Activated naive CD4-positive, alpha-beta T cell treated with anti-CD3 and anti-CD28 coated beads, Interleukin-2, amount 50 U/mL, for 72 hours (primary cell): ENCODE measurements around the gene OR2F1. TPM values are rescaled to one million over a fixed set of nuclear protein-coding genes. Genes with fewer than 3 reads are reported as not detected.
A peak's percentile ranks its signal among the peaks of the same experiment; 100 is the strongest.

Experiments used
- ATAC-seq, 2 donors: fragments of 150-1000 bp; cut with Tn5 transposase; 2 replicates each; pipeline ENCODE4 v1.10.0; 2021; ENCODE audit warnings: mild to moderate bottlenecking in 2 of 2, moderate library complexity in 2 of 2
- DNase-seq, 2 donors: peaks; one replicate each; pipeline ENCODE4 v3.0.0; 2021 to 2022; ENCODE audit warnings: low spot score in 2 of 2
- H3K27ac Mint-ChIP-seq, 2 donors: one replicate each; pipeline ENCODE4 v1.8.0; 2022; ENCODE audit warnings: mild to moderate bottlenecking in 2 of 2, mixed read lengths in 2 of 2
- H3K36me3 Mint-ChIP-seq, 2 donors: one replicate each; pipeline ENCODE4 v1.8.0; 2022; ENCODE audit warnings: mixed read lengths in 2 of 2
- H3K9me3 Mint-ChIP-seq, 2 donors: one replicate each; pipeline ENCODE4 v1.8.0; 2022; ENCODE audit warnings: mixed read lengths in 2 of 2
- total RNA-seq, 2 donors: library from RNA; stranded (reverse); gene quantifications; one replicate each; pipeline ENCODE4 v1.2.3, GENCODE V29; 2022

Gene OR2F1, protein sequence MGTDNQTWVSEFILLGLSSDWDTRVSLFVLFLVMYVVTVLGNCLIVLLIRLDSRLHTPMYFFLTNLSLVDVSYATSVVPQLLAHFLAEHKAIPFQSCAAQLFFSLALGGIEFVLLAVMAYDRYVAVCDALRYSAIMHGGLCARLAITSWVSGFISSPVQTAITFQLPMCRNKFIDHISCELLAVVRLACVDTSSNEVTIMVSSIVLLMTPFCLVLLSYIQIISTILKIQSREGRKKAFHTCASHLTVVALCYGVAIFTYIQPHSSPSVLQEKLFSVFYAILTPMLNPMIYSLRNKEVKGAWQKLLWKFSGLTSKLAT
- total RNA-seq: not detected

- Mint-ChIP-seq H3K9me3 (no peaks in the 10 kb centered on the region), H3K36me3 (no peaks in the 10 kb centered on the region), H3K27ac (no peak within 1 kb of the TSS)
- DNase-seq: no peak
- no peak for ATAC-seq
Measured at GRCh38 chr7:143954544-143954943, at the start of gene OR2F1. Gene OR2F1, plus strand, starts transcription at chr7:143954844. Its CDS starts 5,127 bp downstream, at chr7:143959971.

- H3K9me3 Mint-ChIP-seq: no peaks in the 10 kb centered on the region
Measured at GRCh38 chr7:143905509-143905908, 49.1 kb upstream of the OR2F1 start.

GRCh38 chr7:143906151-143906550, 48.5 kb upstream of the OR2F1 start:
- no peaks in the 10 kb centered on the region for H3K9me3 Mint-ChIP-seq
- ATAC-seq (no peak), DNase-seq (no peak)
- H3K36me3 Mint-ChIP-seq: peaks cover 5% of the 10 kb centered on the region in 2 donors
- H3K27ac Mint-ChIP-seq: no peak overlapping the region

More at GRCh38 chr7:143905509-143905908, 49.1 kb upstream of the OR2F1 start:
- Mint-ChIP-seq H3K27ac (no peak overlapping the region), H3K36me3 (peaks cover 6 to 7% of the 10 kb centered on the region in 2 donors)
- no peak for DNase-seq
- ATAC-seq: no peak

DNA sequence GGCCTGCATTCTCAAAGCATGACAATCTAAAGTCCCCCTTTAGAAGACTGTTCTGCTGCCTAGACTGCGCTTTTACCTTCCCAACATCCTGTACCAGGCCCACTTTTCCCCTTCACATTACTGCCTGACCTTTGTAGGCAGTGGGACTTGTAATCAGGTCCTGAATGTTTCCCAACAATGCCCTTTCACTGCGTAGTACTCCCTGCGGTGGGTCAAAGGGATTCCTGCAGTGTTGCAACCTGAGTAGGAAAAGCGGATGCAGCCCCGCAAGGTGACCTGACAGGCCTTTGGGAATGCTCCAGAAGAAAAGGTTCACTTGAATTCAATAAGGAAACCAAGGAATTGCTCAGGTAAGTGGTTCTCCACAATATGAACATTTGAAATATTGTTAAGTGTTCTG, 47.7 kb upstream of the OR2F1 start:
- DNase-seq: no peak

GRCh38 chr7:143908120-143908519, 46.5 kb upstream of the OR2F1 start:
- Mint-ChIP-seq H3K36me3 (no peaks in the 10 kb centered on the region), H3K9me3 (no peaks in the 10 kb centered on the region), H3K27ac (no peak overlapping the region)
- DNase-seq (no peak), ATAC-seq (no peak)

More for the DNA sequence above, 47.7 kb upstream of the OR2F1 start:
- ATAC-seq: no peak
- Mint-ChIP-seq H3K36me3 (no peaks in the 10 kb centered on the region), H3K9me3 (no peaks in the 10 kb centered on the region), H3K27ac (no peak overlapping the region)

DNA sequence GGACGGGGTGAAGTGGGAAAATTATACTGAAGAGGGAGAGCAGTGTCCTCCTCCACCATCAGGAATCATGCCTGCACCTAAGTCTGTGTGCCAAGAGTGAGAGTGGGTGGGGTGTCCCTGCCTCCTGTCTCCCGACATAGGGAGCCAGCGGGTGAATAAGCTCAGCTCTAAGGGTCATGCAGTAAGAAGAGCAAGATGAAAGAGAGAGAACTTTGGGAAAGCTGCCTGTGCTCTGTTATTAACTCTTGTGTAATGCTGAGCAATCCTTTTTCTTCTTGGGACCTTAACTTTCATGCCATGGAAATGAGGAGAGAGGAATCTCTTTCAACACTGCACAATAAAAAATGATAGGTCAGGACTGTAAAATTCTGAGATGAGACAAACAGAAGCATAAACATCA, 44.8 kb upstream of the OR2F1 start:
- H3K9me3 Mint-ChIP-seq: no peaks in the 10 kb centered on the region

GRCh38 chr7:143910473-143911248, 44.0 kb upstream of the OR2F1 start:
- ATAC-seq (peak in 1 of 2 donors; percentile 52), DNase-seq (no peak)
- H3K27ac Mint-ChIP-seq: no peak overlapping the region
- H3K36me3 Mint-ChIP-seq: no peaks in the 10 kb centered on the region
- no peaks in the 10 kb centered on the region for H3K9me3 Mint-ChIP-seq

More for the DNA sequence above, 44.8 kb upstream of the OR2F1 start:
- no peaks in the 10 kb centered on the region for H3K36me3 Mint-ChIP-seq
- peak overlapping the region in 1 of 2 donors; percentile 10 for H3K27ac Mint-ChIP-seq
- ATAC-seq: no peak
- no peak for DNase-seq

DNA sequence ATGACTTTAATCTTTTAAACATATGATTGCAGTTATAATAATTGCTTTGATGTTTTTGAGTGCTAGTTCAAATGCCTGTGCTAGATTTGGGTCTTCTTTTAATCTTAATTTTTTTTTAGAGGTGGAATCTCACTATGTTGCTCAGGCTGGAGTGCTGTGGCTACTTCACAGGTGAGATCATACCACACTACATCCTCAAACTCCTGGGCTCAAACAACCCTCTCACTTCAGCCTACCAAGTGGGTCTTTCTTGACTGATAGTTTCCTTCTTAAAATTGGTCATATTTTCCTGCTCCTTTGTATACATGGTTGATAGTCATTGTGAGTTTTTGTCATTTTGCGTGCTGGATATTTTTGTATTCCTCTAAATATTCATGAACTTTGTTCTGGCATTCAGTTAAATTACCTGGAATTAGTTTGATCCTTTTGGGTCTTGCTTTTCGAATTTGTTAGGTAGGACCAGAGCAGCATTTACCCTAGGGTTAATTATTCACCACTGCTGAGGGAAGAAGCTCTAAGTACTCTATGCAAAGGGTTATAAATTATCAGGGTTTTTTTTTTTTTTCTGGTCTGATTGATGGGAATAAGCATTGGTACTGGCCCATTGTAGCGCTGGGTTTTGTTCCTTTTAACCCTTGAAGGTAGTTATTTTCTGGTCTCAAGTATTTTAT, 40.6 kb upstream of the OR2F1 start:
- no peaks in the 10 kb centered on the region for H3K9me3 Mint-ChIP-seq
- H3K27ac Mint-ChIP-seq: no peak overlapping the region
- DNase-seq (no peak), ATAC-seq (peak in 1 of 2 donors; percentile 75)
- H3K36me3 Mint-ChIP-seq: no peaks in the 10 kb centered on the region

- H3K36me3 Mint-ChIP-seq: no peaks in the 10 kb centered on the region
- H3K27ac Mint-ChIP-seq: no peak overlapping the region
- DNase-seq (no peak), ATAC-seq (no peak)
- H3K9me3 Mint-ChIP-seq: no peaks in the 10 kb centered on the region
Measured at GRCh38 chr7:143914938-143915652, 39.5 kb upstream of the OR2F1 start.

GRCh38 chr7:143924851-143925250, 29.8 kb upstream of the OR2F1 start:
- Mint-ChIP-seq H3K36me3 (no peaks in the 10 kb centered on the region), H3K27ac (no peak overlapping the region), H3K9me3 (no peaks in the 10 kb centered on the region)
- no peak for ATAC-seq
- DNase-seq: no peak

GRCh38 chr7:143929224-143929920, 25.3 kb upstream of the OR2F1 start:
- Mint-ChIP-seq H3K9me3 (peaks cover 0 to 7% of the 10 kb centered on the region in 2 donors), H3K27ac (no peak overlapping the region), H3K36me3 (peaks cover 4 to 11% of the 10 kb centered on the region in 2 donors)
- peak in 1 of 2 donors; percentile 33 for DNase-seq
- ATAC-seq: peak; percentile 100

DNA sequence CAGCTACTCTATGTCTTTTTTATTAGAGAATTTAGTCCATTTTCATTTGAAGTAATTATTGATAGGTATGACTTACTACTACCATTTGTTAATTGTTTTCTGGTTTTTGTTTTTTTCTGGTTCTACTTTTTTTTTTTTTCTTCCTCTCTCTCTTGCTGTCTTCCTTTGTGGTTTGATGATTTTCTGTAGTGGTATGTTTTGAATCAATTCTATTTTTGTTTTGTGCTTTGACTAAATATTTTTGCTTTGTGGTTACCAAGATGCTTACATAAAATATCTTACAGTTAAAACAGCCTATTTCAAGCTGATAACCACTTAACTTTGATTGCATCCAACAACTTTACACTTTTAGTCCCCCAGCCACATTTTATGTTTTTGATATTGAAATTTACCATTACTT, 22.9 kb upstream of the OR2F1 start:
- no peak for DNase-seq
- ATAC-seq: no peak
- peaks cover 0 to 7% of the 10 kb centered on the region in 2 donors for H3K9me3 Mint-ChIP-seq
- H3K27ac Mint-ChIP-seq: no peak overlapping the region
- peaks cover 8 to 11% of the 10 kb centered on the region in 2 donors for H3K36me3 Mint-ChIP-seq

DNA sequence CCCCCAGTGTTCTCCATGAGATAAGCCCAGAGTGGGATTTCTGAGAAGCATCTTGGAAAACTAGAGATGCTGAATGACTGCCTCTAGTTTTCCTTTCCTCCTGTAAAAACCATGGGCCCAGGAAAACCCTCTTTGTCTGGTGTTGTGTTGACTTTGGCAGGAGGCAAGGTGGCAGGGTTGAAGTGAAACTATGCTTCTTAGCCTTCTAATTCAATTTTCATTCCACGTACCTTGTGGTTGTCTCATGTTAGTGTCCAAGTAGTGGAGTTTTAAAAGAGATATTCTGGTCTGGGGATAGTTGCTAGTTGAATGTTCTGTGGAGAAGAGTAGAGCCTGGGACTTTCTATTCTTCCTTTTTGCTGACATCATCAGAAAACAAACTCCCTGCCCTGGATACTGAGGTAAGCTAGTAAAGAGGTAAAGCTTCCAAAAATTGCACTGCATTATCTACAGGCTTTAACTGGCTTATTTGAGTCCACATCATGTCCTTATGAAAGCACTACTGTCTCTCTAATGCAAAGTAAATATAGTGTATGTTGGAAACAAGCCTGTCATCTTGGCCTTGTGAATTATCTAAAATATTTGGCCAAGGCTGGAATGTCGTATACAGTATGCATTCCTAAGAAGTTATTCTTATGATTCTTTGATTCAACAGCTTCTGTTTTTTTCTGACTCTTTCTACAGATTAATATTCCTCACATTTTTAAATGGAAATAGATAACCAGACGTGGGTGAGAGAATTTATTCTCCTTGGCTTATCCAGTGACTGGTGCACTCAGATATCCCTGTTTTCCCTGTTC, 19.9 kb upstream of the OR2F1 start, which contains the start of gene OR2F2:
TSS of gene OR2F2 (plus strand) at position 708 of the 800 bp plus-strand sequence. CDS start at position 708, 0 bp downstream.
- no peak within 1 kb of the TSS for H3K27ac Mint-ChIP-seq
- ATAC-seq (no peak), DNase-seq (no peak)
- H3K36me3 Mint-ChIP-seq: peaks cover 8 to 11% of the 10 kb centered on the region in 2 donors
- H3K9me3 Mint-ChIP-seq: peaks cover 0 to 7% of the 10 kb centered on the region in 2 donors

DNA sequence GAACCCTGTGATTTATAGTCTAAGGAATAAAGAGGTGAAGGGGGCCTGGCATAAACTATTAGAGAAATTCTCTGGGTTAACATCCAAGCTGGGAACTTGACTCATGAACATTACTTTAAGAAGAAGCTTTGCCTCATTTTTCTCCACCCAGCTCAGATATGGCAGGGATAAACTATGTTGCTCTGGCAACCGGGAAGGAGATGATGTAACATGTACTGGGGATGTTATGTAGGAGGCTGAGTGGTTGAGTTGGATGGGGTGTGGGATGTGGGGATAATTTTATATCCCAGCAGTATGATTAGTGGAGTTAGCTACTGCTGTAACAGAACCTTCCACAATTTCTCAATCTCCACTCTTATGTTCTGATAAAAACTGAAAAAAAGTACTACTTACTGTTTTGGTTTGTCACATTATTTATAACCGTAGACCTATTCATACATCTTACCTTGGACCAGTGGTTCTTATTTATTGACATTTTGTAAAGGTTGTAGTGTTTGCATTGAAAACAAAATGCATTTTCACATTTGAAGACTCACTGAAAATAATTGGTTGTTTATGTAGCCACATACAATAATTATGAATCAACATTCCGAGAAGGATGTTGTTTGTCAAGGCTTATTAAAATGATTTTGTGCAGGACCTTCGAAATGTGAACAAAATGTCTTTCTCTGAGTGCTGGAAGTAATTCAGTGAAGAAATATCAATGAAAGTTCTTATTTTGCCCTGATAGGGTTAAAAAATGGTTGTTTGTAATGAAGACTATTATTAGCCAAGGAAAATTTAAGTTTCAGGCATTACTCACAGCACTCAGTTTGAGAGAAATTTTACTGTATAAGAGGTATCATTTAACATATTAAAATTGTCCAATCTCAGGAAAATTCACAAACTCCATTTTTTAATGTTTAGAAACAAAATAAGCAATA, 18.3 kb upstream of the OR2F1 start:
- Mint-ChIP-seq H3K27ac (no peak overlapping the region), H3K36me3 (peaks cover 8 to 11% of the 10 kb centered on the region in 2 donors), H3K9me3 (peaks cover 0 to 7% of the 10 kb centered on the region in 2 donors)
- no peak for ATAC-seq
- DNase-seq: no peak
